Measurements from ENCODE around the gene PTPRM.

DNA sequence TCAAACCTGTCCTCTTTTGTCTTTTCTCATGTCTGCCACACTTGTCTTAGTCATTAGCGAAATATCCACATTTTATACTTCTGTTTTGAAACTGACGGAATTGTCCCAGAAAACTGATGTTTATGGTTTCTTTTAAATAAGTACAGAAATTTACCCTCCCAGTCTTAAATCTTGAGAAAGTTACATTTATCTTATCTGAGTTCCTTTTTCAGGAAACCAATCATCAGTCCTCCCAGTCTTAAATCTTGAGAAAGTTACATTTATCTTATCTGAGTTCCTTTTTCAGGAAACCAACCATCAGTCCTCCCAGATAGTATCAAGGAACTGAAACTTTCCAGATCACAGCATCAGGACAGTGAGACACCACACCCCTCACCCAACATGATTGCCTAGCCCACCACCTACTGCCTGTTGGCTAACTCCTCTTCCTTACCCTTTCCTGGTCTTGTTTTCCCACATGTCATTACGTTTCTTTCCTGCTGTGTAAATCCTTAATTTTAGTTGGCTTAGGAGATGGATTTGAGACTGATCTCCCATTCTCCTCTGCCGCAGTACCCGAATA lies 247.7 kb downstream of the PTPRM start:
- TF ChIP-seq POLR2AphosphoS5 (IDR thresholded peaks at IDR 0.05; ENCODE audit: low read depth, low read length) (no peak), POLR2A (IDR thresholded peaks at IDR 0.05; ENCODE audit: low read depth, low read length) (no peak), TAF1 (IDR thresholded peaks at IDR 0.05; ENCODE audit: borderline replicate concordance, low read depth, low read length) (no peak)

Data from GM12892 (cell line).